Posterior cingulate gyrus (tissue), 11 donors: Measurements from ENCODE around the gene GDPD5.

Source experiments
- DNase-seq, 10 donors: peaks; one replicate each; pipeline versions ENCODE4 v3.0.0 to v3.0.0-alpha.2; 2020 to 2021; ENCODE audit warnings: mixed read lengths in 3 of 10
- intact Hi-C: fragments of 100-400 bp; cut with DNase I; formaldehyde crosslinking; loops from one replicate; pipeline ENCODE4 v1.15.1; 2023

The GDPD5 gene

GRCh38 chr11:75537740-75538139, 12.0 kb upstream of the GDPD5 start:
- DNase-seq = no peak
- intact Hi-C loops = no loop called here

DNA sequence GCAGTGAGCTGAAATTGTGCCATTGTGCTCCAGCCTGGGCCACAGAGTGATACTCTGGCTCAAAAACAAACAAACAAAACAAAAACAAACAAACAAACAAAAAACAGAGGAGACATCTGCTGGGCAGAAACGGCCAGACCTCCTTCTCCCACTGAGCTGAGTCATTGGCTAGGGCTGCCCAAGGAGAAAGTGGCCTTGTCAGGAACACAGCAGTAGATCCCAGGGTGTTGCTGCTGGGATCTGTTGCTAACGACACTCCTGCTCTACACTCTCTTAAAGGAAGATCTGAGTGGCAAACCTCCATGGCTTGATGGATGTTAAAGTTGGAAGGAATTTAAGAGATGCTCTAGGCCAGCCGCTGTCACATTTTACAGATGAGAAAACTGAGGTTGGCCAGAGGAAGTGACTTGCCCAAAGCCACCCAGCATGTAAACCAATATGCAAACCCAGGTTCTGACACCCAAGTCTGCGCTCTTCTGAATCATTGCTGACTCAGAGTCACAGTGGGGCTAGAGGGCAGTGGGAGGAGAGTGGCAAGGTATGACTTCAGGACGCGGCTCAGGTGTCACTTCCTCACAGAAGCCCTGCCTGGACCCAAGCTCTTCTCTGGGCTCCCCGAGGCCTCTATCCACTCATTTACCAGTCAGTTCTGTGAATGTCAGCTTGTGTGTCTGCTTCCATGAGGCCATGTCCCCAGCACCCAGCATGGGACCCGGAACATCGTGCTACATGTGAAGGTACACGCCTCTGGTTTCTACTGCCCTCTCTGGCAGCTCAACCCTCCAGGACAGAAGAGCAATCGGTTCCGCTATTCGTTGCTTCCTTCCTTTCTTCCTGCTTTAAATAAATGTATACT, 11.3 kb upstream of the GDPD5 start:
- intact Hi-C loops = no loop called here
- no peak for DNase-seq

DNA sequence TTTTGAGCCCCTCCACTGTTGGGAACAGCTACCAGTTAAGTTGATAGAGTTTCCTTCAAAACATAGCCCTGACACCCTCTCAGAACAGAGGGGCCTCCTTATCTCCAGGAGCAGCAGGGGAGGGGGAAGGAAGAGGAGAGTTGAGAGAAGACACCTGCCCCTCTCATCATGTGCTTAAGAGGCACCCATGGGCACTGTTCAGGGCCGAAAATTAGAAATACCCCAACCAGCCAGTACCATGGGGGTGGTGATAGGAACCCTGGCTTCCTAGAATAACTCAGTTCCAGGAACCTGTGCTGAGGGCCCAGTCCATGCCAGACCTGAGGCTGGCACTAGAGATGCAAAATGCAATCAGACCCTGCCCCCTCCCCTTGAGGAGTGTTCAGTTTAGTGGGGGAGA, 9.3 kb upstream of the GDPD5 start:
- DNase-seq = no peak
- intact Hi-C loops = no loop called here

- DNase-seq = no peak
- intact Hi-C loops = loop anchor here (5.0 kb wide), 1 partner anchor 252 kb away; no protein-coding TSS in a partner anchor
These were observed 8.7 kb upstream of the GDPD5 start for GRCh38 chr11:75534259-75535069.

- intact Hi-C loops = loop anchor here (2.0 to 5.0 kb wide), 2 partner anchors 145 to 252 kb away; no protein-coding TSS in a partner anchor
- no peak for DNase-seq
These were observed 8.1 kb upstream of the GDPD5 start for GRCh38 chr11:75533896-75534258.

GRCh38 chr11:75532200-75533048, 6.7 kb upstream of the GDPD5 start:
- peak in 9 of 10 donors; percentile 47 to 95 (median 76) for DNase-seq
- intact Hi-C loops = loop anchor here (1.0 to 5.0 kb wide), 3 partner anchors 87 to 250 kb away; no protein-coding TSS in a partner anchor

DNA sequence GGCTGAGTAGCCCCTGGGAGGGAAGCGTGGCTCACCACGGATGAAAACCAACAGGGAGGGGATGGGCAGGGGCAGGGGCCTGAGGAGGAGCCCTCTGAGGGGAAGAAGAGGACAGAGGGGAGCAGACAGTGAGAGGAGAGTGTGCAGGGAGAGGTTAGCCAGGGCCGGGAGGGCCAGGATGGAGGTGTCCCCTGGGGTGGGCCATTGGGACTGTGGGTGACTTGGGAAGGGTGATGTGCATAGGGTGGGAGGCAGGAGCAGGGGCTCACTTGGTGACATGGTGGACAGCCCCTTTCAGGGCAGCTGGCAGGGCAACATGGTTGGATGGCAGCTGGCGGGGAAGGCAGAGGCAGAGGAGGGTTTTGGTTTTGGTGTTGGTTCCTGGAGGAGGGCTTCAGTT, 5.6 kb upstream of the GDPD5 start:
- intact Hi-C loops = loop anchor here (5.0 kb wide), 1 partner anchor 249 kb away; no protein-coding TSS in a partner anchor
- DNase-seq = peak in 1 of 10 donors; percentile 75

DNA sequence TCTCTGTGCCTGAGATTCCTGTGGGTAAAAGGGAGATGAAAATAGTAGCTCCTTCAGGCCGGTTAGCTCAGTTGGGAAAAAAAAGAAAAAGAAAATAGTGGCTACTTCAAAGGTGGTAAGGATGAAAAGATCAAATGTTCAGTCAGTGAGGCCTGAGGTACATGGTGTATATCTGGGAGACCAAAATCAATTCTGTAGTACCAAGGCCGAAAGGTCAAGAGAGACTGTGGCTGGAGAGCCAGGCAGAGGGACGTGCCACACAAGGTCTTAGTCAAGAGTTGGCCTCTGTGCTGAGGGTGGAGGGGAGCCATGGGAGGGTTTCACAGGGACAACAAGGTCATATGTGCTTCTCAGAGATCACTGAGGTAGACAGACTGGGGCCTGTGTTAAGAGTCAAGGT, 4.8 kb upstream of the GDPD5 start:
- DNase-seq = no peak
- intact Hi-C loops = loop anchor here (5.0 kb wide), 1 partner anchor 248 kb away; no protein-coding TSS in a partner anchor

DNA sequence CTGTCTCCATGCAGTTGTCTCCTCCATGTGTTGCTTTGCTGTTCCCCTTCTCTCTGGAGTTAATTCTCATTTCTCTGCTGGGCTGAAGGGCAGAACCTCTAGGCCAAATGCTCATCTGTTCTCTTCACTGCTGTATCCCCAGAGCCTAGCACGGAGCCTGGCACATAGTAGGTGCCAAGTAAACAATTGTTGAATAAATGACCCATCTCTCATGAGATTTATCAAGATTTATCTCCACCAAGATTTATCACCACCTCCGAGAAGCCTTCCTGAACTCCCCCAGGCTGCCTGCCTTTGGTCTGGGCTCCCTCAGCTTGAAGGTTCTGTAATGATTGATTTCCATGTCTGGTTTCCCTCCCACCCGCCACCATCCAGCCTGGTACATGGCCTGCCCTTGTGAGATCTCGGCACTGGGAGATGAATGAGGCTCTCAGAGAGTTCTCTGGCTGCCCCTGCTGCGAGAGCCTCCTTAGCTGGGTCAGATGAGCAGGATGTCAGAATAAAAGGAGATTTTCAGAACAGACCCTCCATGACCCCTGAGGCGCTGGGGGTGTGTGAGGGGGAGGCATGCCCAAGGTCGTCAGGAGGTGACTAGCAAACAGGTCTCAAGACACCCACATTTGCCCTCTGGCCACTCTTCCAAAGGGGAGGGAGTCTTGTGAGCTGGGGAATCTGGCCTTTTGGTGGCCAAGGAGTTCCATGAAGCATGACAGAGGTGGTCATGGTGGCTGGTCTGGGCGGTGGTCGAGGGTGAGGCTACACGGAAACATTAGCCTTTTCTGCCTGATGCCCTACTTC, 2.4 kb upstream of the GDPD5 start:
- intact Hi-C loops = no loop called here
- DNase-seq = no peak

GRCh38 chr11:75527130-75527529, 1.4 kb upstream of the GDPD5 start:
- DNase-seq = no peak
- intact Hi-C loops = no loop called here

DNA sequence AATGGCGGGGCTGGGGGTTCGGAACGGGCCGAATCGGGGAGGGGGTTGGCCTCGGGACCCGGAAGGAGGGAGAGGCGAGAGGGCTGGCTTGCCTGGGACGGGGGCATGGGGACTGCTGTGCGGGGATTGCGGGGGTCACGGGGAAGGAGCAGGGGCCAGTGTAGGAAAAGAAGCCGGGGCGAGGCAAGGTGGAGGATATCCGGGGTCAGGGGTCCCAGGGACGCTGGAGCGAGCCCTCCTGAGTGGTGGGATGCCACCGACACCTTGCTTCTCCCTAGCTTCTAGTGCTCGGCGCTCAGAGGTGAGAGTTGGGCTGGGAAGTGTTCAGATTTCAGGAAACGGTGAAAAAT, 426 bp upstream of the GDPD5 start:
- intact Hi-C loops = no loop called here
- DNase-seq = no peak

- peak in 2 of 10 donors; percentile 76 to 84 for DNase-seq
- intact Hi-C loops = no loop called here
These were observed 892 bp downstream of the GDPD5 start for GRCh38 chr11:75524665-75525432.

DNA sequence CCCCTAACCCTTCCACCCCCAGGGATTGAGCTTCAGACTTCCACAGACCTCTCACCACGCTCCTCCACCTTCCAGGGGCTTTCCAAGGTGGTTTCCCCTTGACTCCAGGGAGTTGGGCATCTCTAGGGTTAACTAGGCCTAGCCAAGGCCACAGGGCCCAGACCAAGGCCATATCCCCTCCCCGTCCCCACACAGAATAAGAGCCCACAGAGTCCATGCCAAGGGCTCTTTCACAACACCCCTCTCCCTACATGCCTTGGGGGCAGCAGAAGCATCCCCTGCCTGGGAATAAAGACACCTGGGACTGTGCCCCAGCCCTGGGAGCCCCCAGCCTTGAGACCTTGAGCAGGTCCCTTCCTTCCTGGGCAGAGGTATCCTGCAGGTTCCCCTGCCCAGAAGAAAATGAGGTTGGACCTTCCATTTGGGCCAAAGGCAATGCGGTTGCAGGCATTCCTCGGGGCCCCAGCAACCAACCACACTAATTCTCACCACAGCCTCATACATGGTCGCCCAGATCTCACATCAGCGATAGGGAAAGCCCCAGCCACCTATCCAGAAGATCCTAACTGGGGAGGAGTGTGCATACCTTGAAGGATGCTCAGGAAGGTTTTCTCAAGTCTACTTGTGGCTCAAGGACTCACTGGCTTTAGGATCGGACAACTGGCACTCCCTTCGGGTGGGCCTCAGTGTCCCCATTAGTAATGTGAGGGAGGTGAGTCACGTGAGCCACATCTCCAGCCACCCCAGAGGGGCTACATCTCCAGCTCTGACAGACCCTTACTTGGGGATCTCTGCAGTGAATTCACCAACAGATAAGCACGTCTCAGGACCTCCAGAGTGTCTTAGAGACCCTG, 1.7 kb downstream of the GDPD5 start:
- intact Hi-C loops = no loop called here
- no peak for DNase-seq

DNA sequence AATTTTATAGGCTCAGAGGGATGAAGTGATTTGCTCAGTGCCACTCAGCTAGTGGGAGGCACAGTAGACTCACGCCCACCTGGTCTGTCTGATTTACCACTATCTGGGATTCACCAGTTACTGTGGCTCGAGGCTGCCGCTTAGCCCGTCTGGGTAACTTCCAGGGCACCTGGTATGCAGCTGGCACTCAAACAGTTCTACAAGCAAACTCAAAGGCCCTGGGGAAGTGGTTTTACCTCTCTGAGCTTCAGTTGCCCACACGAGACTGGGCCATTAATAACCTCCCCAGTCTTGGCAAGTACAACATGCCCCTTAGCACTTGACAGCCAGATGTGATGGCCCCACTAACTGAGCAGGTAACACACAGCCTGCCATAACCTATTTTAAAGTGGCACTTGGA, 2.6 kb downstream of the GDPD5 start:
- intact Hi-C loops = no loop called here
- no peak for DNase-seq

- intact Hi-C loops = no loop called here
- peak in 1 of 10 donors; percentile 73 for DNase-seq
These were observed 3.3 kb downstream of the GDPD5 start for GRCh38 chr11:75522286-75523044.

DNA sequence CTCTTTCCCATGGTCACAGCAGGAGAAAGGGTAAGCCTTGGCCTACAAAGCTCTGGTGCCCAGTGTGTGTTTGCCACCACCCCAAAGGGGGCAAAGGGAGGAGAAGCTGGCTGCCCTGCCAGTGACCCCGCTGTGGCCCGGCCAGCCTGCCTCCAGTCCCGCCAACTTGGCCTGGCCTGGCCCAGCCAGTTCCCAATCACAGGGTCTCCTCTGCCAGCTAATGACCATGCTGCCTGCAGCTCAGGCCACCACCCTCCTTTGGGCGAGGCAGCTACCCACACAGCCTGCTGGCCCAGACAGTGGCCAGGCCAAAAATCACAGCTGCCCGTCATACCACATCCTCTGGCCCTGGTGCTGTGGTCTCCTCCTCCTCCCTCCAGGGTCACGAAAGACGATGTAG, 5.1 kb downstream of the GDPD5 start:
- intact Hi-C loops = no loop called here

More for the DNA sequence above, 5.1 kb downstream of the GDPD5 start:
- DNase-seq = peak in 3 of 10 donors; percentile 23 to 85 (median 44)
